ENCODE measurements around the gene ARL3. TPM values are rescaled to one million over a fixed set of nuclear protein-coding genes. Genes with fewer than 3 reads are reported as not detected.

ARL3 gene
- total RNA-seq, 1 experiment from 2014 or later = 16.5 TPM

DNA sequence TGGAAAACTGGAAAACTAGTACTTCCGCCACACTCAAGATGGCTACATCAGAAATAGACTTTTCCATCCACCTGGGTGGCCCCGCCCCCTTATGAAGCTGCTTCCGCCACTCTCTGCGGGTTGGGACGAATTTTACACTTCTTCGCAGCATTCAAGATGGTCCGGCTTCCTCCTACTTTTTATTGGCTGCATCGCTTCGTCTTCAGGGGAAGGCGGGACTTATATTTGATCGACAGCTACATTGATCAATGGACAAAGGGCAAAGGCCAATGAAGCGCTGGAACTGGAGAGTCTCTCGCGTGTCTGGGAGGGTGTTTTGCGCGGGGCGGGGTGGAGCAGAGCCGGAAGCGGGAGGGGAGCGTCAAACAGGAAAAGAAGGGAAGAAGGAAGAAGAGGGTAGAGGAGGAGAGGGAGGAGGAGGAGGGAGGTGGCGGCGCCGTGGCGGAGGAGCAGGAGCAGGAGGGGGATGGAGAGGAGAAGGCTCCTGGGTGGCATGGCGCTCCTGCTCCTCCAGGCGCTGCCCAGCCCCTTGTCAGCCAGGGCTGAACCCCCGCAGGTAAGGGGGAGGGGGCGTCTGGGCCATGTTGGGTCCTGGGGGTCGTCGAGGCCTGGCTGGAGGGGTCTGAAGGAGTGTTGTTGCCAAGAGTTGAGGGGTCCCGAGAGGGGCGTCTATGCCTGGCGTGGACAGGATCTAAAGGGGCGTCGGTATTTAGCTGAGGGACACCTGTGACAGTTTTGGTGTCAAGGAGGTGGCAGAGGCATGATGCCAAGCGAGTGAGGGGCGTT lies 29.6 kb upstream of the ARL3 start, which contains the start of gene WBP1L:
WBP1L (plus strand) TSS at position 361 of the 786 bp plus-strand sequence; CDS start at position 467, 106 bp downstream.
- H3K4me1 ChIP-seq (ENCODE audit: insufficient read depth, low read length) = peaks cover 4% of the 10 kb centered on the region; the same call in 1 of the 2 replicates
- no peak within 1 kb of the TSS for H4K91ac ChIP-seq (ENCODE audit: insufficient read length, low read depth, low read length)
- peak within 1 kb of the TSS; percentile 16 for H3K18ac ChIP-seq (ENCODE audit: insufficient read length, low read depth, low read length)
- H3T11ph ChIP-seq (ENCODE audit: low read length) = peak within 1 kb of the TSS; percentile 21
- no peaks in the 10 kb centered on the region for H3K27me3 ChIP-seq (ENCODE audit: insufficient read depth, low read length)
- H2AK5ac ChIP-seq (ENCODE audit: insufficient read length, low read length) = no peak within 1 kb of the TSS
- Mint-ChIP-seq H3K4me3 (peak within 1 kb of the TSS; percentile 91 to 92), H3K27ac (peak within 1 kb of the TSS; percentile 62 to 86 (median 81)), H3K4me1 (peaks cover 26 to 31% of the 10 kb centered on the region in 2 experiments), H3K27me3 (ENCODE audit: low read depth) (peaks cover 2% of the 10 kb centered on the region), H3K9me3 (peaks cover 0 to 3% of the 10 kb centered on the region in 2 experiments; a peak in 1 of 5 replicates), H3K36me3 (ENCODE audit: insufficient read depth in 1 of 3, low read depth in 3 of 3) (peaks cover 0 to 6% (median 0%) of the 10 kb centered on the region in 3 experiments; a peak in 2 of 7 replicates)
- WGBS (ENCODE audit: extremely low coverage, insufficient read length, low lambda C conversion rate) = no CpG with 5 or more reads among the region's 37 CpGs
- no peaks in the 10 kb centered on the region for H3K79me1 ChIP-seq (ENCODE audit: insufficient read depth, low read depth, low read length, poor library complexity, severe bottlenecking)
- no peaks in the 10 kb centered on the region for H4K20me1 ChIP-seq (ENCODE audit: control insufficient read depth, insufficient read depth, insufficient read length)
- H4K8ac ChIP-seq (replicated peaks; ENCODE audit: insufficient read length, low read depth, low read length) = no peak within 1 kb of the TSS
- H2BK12ac ChIP-seq (ENCODE audit: insufficient read length, low read depth, low read length) = no peak within 1 kb of the TSS
- H3K14ac ChIP-seq (ENCODE audit: insufficient read depth, low read length) = 0 out of 2 replicates have a peak within 1 kb of the TSS, but pooled peaks have one; percentile 25
- no peak within 1 kb of the TSS for H2BK120ac ChIP-seq (ENCODE audit: low read depth, low read length, poor library complexity, severe bottlenecking)
- no peaks in the 10 kb centered on the region for H3K9me3 ChIP-seq (ENCODE audit: control insufficient read depth, low read depth, low read length)
- no peak within 1 kb of the TSS for H3K56ac ChIP-seq (ENCODE audit: insufficient read length, low read depth, low read length)
- peak; percentile 98 for DNase-seq
- TF ChIP-seq, protein P1, sequence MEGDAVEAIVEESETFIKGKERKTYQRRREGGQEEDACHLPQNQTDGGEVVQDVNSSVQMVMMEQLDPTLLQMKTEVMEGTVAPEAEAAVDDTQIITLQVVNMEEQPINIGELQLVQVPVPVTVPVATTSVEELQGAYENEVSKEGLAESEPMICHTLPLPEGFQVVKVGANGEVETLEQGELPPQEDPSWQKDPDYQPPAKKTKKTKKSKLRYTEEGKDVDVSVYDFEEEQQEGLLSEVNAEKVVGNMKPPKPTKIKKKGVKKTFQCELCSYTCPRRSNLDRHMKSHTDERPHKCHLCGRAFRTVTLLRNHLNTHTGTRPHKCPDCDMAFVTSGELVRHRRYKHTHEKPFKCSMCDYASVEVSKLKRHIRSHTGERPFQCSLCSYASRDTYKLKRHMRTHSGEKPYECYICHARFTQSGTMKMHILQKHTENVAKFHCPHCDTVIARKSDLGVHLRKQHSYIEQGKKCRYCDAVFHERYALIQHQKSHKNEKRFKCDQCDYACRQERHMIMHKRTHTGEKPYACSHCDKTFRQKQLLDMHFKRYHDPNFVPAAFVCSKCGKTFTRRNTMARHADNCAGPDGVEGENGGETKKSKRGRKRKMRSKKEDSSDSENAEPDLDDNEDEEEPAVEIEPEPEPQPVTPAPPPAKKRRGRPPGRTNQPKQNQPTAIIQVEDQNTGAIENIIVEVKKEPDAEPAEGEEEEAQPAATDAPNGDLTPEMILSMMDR (conservative IDR thresholded peaks at IDR 0.05) = no peak
- H3K79me2 ChIP-seq (ENCODE audit: insufficient read depth, low read length) = no peaks in the 10 kb centered on the region; the same call in 1 of the 2 replicates
- H2BK20ac ChIP-seq (ENCODE audit: low read depth, low read length, poor library complexity, severe bottlenecking) = no peak within 1 kb of the TSS
- H3K23me2 ChIP-seq (ENCODE audit: insufficient read length, low read depth, low read length, poor library complexity, severe bottlenecking) = peaks cover 10% of the 10 kb centered on the region
- H4K5ac ChIP-seq (ENCODE audit: insufficient read length, low read depth, low read length) = no peak within 1 kb of the TSS
- H3K23ac ChIP-seq (ENCODE audit: insufficient read length, low read depth, low read length) = no peak within 1 kb of the TSS
- H2AFZ ChIP-seq (ENCODE audit: low read length) = no peak within 1 kb of the TSS
- no peak within 1 kb of the TSS for H2BK5ac ChIP-seq (ENCODE audit: insufficient read length, low read length)
- peak within 1 kb of the TSS; percentile 96 for H3K4me2 ChIP-seq (ENCODE audit: insufficient read depth, insufficient read length, low read length)
- H3K4ac ChIP-seq (ENCODE audit: low read depth, low read length) = no peak within 1 kb of the TSS
- H3K27ac ChIP-seq (ENCODE audit: insufficient read length, low read depth, low read length) = no peak within 1 kb of the TSS
- peak within 1 kb of the TSS; percentile 80 for H3K9ac ChIP-seq (ENCODE audit: extremely low read depth, insufficient read length, low read length)
- no peak within 1 kb of the TSS for H2BK15ac ChIP-seq (ENCODE audit: low read depth, low read length)
